HEK293T (cell line): Measurements from ENCODE around the gene TMEM39B.

Experiments used
- BHLHE40 ChIP-seq: fragments of 450-650 bp; IDR thresholded peaks from 2 replicates; pipeline ENCODE4 v1.6.1; 2016; ENCODE audit warnings: mild to moderate bottlenecking, moderate library complexity, borderline replicate concordance
- ELF4 ChIP-seq: fragments of 450-650 bp; IDR thresholded peaks from 2 replicates; pipeline ENCODE4 v1.6.1; 2017; ENCODE audit warnings: antibody characterized with exemption
- FOXA1 ChIP-seq: fragments of 450-650 bp; IDR thresholded peaks from 2 replicates; pipeline ENCODE4 v1.6.1; 2016; ENCODE audit warnings: mild to moderate bottlenecking
- FOXK2 ChIP-seq: fragments of 450-650 bp; IDR thresholded peaks from 2 replicates; pipeline ENCODE4 v1.6.1; 2016; ENCODE audit warnings: mild to moderate bottlenecking
- FOXM1 ChIP-seq: fragments of 450-650 bp; IDR thresholded peaks from 2 replicates; pipeline ENCODE4 v1.6.1; 2017; ENCODE audit warnings: mild to moderate bottlenecking, borderline replicate concordance
- HDGF ChIP-seq: fragments of 450-650 bp; IDR thresholded peaks from 2 replicates; pipeline ENCODE4 v1.6.1; 2017; ENCODE audit warnings: antibody characterized with exemption, borderline replicate concordance
- LEF1 ChIP-seq: fragments of 450-650 bp; IDR thresholded peaks from 2 replicates; pipeline ENCODE4 v1.6.1; 2017; ENCODE audit warnings: mild to moderate bottlenecking, borderline replicate concordance
- NFRKB ChIP-seq: fragments of 450-650 bp; IDR thresholded peaks from 2 replicates; pipeline ENCODE4 v1.6.1; 2016; ENCODE audit warnings: mild to moderate bottlenecking, moderate library complexity
- SP1 ChIP-seq: fragments of 450-650 bp; IDR thresholded peaks from 2 replicates; pipeline ENCODE4 v1.6.1; 2017
- SUZ12 ChIP-seq: fragments of 450-650 bp; IDR thresholded peaks from 2 replicates; pipeline ENCODE4 v1.6.1; 2016; ENCODE audit warnings: mild to moderate bottlenecking
- TARDBP ChIP-seq: fragments of 450-650 bp; IDR thresholded peaks from 2 replicates; pipeline ENCODE4 v1.6.1; 2016
- ZNF384 ChIP-seq: fragments of 450-650 bp; IDR thresholded peaks from 2 replicates; pipeline ENCODE4 v1.6.1; 2016
- TF ChIP-seq, protein P1 (sequence below): fragments of 450-650 bp; IDR thresholded peaks from 2 replicates; pipeline ENCODE4 v1.6.1; 2016

DNA sequence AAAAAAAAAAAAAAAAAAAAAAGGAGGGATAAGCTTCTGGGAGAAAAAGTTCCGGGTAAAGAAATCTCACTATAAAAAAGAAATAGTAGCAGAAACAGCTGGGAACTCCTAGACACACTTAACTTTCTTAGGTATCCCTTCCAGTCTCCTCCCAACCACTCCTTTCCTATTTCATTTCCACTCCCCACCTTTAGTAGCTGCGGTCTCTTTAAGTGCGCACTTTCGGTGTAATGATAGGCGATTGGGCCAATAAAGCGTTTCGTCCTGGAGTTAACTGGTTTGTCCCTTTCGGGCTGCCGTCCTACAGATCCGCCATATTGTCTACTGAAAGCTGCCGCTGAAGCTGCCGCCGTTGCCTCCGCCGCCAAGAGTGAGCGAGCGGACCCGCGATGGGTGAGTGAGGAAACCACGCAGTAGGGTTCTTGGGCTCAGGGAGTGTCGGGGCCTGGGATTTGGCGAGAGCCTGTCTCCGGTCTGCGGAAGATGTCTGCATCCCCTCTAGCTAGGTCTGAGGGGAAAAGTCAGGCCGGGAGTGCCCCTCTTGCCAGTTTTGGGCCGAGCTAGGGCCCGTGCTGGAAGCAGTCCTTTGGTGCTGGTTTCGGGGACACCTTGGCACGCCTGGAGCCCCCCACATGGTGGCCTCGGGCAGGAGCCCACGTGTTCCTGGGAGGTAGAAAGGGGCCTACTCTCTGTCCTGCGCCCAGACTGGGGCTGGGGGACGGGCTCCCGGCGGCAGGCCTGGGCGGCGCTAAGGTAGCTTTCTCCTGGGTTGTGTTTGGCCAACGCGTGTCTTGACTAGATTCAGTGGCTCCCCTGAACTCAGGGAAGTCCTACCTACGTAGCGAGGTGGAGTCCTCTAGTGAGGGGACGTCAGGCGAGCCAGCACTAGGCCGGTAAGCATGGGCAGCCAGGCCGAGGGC, 35.3 kb downstream of the TMEM39B start, which contains the start of gene KPNA6:
- TF ChIP-seq SUZ12 (no peak), FOXK2 (no peak), HDGF (0 out of 2 replicates have a peak, but pooled peaks have one; percentile 44), BHLHE40 (no peak), FOXM1 (no peak), LEF1 (no peak), ZNF384 (peak; percentile 98), NFRKB (no peak), SP1 (no peak), FOXA1 (no peak), ELF4 (no peak), TARDBP (no peak)
- TF ChIP-seq, protein P1, sequence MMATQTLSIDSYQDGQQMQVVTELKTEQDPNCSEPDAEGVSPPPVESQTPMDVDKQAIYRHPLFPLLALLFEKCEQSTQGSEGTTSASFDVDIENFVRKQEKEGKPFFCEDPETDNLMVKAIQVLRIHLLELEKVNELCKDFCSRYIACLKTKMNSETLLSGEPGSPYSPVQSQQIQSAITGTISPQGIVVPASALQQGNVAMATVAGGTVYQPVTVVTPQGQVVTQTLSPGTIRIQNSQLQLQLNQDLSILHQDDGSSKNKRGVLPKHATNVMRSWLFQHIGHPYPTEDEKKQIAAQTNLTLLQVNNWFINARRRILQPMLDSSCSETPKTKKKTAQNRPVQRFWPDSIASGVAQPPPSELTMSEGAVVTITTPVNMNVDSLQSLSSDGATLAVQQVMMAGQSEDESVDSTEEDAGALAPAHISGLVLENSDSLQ: no peak
